GM21447 (cell line): ENCODE results near the gene DBN1.
A peak's percentile ranks its signal among the peaks of the same experiment; 100 is the strongest.

Experiments
- ATAC-seq: cut with Tn5 transposase; IDR thresholded peaks from one replicate; pipeline ENCODE4 v1.9.1; 2021; ENCODE audit not compliant: unreplicated experiment

Gene DBN1

DNA sequence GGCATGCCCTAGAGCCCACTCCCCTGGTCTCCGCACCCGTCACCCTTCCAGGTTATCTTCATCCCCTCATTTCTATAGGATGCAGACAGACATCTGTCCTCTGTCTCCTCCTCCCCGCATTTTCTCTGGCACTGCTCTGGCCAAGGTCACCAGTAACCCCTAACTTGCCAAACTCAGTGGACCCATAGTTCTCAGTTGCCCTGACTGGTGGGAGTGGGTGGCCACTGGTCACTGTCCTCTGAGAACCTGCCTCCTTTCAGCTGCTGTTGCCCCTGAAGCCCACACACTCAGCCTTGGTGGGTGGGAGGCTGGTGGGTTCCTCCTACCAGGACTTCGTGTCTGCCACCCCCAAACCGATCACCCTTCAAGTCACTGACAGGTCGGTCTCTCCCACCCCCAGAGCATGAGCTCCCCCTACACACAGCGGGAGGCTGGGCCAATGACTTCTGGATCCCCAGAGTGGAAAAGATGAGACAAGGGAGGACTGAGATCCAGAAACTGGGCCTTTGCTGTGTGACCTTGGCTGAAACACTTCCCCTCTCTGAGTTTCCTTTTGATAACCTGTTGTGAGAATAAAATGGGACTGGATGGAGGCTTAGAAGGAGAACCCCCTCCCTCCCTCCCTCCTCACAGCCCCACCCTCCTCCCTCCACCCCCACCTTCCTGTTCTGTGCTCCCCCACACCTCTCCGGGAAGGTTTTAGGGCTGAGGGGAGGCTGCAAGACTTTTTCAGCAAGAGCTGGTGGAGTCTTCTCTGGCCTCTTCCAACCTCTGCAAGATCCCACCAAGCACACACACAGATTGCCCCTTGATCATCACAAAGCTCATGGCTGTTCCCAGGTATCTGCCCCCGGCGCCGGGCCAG is 2.4 kb upstream of the DBN1 start:
- ATAC-seq: no peak

GRCh38 chr5:177474846-177475562 is 1.6 kb upstream of the DBN1 start:
- no peak for ATAC-seq

DNA sequence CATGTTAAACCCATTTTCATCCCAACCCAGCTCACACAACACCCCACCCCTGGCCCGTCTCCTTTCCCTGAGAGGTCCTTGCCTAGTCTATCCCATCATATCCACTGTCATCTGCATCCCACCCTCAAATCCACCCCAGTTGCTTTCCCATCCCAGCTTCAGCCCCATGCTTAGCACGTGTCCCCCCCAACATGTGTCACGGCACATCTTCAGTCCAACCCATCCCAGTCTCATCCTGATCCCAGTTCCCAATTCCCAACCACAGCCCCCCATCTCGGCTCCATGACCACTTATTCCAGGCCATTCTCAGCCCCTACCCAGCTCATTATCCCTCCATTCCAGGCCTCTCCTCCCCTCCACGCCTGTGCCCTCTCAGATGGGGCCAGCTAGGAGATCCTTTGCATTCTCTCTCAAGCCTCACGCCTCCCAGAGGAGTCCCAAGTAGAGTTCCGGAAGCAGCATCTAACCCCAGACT is 605 bp upstream of the DBN1 start:
- no peak for ATAC-seq

DNA sequence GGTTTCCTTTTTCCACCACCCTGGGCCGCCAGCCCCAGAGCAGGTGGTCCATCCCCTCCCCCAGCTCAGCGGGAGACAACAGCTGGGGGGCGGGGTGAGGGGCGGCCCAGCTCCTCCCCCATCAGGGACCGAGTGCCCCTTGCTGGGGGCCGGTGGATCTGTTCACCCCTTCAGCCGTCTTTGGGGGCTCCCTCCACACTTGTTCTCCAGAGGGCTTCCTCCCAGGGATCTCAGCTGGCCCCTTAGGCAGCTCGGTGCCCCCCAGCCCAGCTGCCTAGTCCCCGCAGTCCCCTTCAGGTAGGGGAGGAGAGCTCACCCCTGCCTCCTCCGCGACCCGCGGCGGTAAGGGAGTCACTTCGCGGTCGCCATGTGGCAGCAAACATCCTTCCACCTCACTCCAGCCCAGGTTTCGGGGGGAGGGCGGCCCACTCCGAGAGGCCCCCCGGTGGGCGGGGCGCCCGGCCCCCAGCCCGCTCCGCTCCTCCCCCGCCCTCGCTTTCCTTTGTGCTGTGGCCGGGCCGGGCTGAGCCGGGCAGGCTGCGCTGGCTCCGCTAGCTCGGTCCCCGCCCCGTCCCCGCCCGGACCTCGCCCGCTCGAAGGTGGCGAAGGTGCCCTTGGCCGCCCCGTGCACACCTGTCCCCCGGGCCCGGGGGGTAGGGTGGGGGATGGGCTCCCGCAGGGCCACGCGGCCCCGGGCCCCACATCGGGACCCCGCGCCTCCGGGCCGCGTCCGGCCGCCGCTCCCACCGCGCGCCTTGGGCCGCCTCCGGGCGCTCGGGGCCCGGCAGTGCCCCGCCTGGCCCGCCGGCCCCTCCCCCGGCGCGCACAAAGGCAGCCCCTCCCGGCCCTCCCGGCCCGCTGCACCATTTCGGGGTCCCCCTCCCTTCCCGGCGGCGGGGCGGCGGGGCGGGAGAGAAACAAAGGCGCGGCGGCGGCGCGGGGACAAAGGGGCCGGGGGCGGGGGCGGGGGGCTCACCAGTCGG is 683 bp downstream of the DBN1 start:
- ATAC-seq: peak; percentile 47

- ATAC-seq: no peak
Observed at GRCh38 chr5:177471610-177472356, 1.7 kb downstream of the DBN1 start.

- no peak for ATAC-seq
Observed at GRCh38 chr5:177470759-177471536, 2.5 kb downstream of the DBN1 start.

- no peak for ATAC-seq
Observed at GRCh38 chr5:177469750-177470525, 3.5 kb downstream of the DBN1 start.

- ATAC-seq: no peak
Observed at GRCh38 chr5:177468685-177469628, 4.5 kb downstream of the DBN1 start.

DNA sequence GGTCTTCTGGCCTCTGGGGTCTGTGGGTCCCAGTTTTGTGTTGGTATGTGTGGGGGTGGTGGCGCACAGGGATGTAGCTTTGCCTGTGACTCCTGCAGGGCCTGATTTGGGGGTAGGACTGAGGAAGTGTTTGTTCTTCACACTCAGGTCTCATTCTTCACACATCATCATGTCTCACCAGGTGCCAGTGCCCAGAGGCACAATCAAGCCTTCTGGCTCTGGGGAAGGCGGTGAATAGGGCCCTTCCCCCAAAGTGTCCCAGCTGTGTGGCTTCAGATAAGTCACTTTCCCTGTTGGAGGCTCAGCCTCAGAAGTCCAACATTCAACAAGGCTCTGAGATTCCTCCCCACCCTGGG is 5.1 kb downstream of the DBN1 start:
- ATAC-seq: no peak

DNA sequence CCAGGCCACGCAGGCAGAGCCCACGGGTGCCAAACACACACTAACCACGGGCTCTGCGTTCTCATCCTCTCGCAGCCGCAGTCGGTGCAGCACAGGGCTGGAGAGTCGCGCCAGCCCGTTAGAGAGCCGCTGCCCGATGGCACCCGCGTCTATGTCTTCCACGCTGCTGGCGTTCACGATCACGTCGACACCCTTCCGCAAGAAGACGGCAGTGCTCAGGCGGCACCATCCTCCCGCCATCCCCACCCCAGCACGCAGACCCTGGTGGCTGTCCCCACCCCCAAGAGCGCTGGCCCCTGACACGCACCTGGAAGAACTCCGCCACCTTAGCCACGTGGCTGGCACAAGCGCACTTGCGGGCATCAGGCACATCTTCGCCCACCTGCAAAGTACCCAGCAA is 6.0 kb downstream of the DBN1 start:
- no peak for ATAC-seq

- no peak for ATAC-seq
Observed at GRCh38 chr5:177466861-177467260, 6.6 kb downstream of the DBN1 start.

GRCh38 chr5:177465044-177465443 is 8.4 kb downstream of the DBN1 start:
- no peak for ATAC-seq

DNA sequence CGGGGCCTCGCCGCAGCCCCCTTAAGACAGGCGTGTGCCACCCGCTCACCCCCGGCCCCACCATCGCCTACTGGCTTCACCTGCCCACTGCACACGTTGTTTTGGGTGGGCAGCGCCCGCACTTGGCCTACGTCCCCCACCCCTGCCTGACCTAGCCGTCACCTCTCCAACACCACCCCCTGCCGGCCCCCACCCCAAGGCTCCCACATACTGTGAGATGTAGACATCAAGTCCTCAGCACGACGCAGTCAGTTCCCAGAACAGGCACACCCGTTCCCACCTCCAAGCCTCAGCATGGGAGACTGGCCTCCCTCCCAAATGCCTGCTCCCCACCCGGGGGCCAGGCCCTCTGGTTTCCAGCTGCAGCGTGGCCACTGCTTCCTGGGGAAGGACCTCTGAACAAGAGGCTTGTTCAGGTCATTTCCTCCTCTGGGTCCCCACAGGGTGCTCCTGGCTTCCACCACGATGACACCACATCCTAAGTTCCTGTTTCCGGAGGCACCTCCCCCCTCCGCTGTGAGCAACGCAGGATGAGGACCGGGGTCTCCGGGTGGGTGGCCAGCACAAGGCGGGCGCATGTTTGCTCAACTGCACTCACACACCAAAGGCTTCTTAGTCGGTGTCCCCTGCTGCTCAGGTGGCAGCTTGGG is 11.3 kb downstream of the DBN1 start:
- ATAC-seq: no peak

GRCh38 chr5:177459819-177460628 is 13.4 kb downstream of the DBN1 start:
- no peak for ATAC-seq

DNA sequence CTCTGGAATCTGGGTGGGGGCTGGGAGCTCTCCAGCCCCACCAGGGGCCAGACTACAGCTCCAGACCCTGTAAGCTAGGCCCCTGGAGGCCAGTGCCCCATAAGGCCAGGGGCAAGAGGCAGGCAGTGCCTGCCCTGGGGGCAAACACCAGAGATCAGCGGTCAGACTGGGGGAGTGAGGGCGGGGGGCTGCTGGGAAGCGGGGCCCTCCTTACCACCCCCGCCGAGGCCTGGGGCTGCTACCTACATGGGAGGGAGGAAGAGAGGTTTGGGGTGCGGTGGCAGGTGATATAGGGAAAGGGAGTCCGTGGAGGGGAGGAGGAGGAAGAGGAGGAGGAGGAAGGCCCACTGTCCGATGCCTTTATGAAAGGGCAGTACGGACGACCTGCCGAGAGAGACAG is 14.1 kb downstream of the DBN1 start:
- ATAC-seq: no peak

DNA sequence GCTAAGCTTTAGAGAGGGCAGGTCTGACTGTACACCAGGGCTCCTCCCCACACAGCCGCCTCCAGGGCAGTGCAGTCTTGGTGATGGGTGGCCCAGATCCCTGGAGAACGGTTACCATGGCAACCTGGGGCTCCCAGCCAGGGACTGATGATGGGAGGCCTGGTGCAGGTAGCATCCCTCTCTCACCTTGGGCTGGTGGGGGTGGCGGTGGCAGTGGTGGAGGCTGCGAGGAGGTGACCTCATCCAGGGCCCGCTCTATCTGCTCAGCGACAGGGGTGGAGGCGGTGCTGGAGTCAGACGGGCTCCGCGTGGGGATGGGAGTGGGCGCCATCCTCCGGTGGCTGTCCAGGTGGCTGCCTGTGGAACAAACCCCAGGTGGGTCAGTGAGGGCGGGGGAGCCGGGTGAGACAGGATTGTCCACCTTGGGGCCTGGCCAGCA is 14.5 kb downstream of the DBN1 start:
- ATAC-seq: no peak
